Hematopoietic multipotent progenitor cell treated with erythropoietin and hydrocortisone succinate and interleukin-3 and kit ligand, for 4 days (in vitro differentiated cells): ENCODE data around the gene CEMIP.
"Not testable (repeated sequence)": the region's sequence is repeated elsewhere in the genome, so short reads cannot be mapped to it uniquely, and the experiment has no call there.

Experiments
- DNase-seq: peaks from one replicate; pipeline ENCODE4 v3.0.0-alpha.2; 2015

CEMIP gene

DNA sequence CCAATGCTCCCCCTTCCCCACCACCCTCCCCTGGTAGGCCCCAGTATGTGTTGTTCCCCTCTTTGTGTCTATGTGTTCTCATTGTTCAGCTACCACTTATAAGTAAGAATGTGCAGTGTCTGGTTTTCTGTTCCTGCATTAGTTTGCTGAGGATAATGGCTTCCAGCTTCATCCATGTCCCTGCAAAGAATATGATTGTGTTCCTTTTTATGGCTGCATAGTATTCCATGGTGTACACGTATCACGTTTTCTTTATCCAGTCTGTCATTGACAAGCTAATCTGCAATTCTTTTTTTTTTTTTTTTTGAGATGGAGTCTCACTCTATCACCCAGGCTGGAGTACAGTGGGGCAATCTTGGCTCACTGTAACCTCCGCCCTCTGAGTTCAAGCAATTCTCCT, 15.9 kb upstream of the CEMIP start:
- not testable (repeated sequence) for DNase-seq

GRCh38 chr15:80764535-80764934, 14.6 kb upstream of the CEMIP start:
- no peak for DNase-seq

- no peak for DNase-seq
Measured at GRCh38 chr15:80766275-80766674, 12.9 kb upstream of the CEMIP start.

- no peak for DNase-seq
Measured at GRCh38 chr15:80768158-80768557, 11.0 kb upstream of the CEMIP start.

GRCh38 chr15:80769153-80769828, 9.9 kb upstream of the CEMIP start:
- DNase-seq: no peak

DNA sequence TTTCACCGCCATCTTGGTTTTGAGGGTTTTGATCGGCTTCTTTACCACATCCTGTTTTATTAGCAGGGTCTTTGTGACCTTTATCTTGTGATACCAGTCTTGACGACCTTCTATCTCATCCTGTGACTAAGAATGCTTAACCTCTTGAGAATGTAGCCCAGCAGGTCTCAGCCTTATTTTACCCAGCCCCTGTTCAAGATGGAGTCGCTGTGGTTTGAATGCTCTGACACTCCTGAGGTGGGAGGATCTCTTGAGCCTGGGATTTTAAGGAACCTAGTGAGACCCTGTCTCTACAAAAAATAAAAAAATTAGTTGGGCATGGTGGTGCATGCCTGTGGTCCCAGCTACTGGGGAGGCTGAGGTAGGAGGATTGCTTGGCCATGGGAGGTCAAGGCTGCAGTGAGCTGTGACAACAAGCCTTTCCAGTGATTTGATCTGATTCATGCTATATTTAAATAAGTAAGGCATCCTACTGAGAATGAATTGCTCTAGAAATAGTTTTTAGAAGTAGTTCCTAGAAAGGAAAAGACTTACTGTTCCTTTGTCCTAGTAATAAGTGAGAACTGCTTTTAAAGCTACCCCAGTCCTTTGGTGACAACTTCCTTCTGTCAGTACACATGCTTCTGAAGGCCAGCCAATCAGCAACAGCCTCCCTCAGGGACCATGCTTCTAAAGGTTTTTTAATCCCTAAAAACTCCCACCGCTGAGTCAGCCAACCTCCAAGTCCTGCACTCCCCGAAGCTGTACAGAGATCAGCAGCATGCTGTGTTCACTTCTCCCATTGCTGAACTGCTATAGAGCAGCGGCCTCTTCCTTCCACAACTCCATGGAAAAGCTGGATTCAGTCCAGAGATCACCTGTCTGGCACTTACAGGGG, 9.1 kb upstream of the CEMIP start:
- DNase-seq: peak; percentile 41

DNA sequence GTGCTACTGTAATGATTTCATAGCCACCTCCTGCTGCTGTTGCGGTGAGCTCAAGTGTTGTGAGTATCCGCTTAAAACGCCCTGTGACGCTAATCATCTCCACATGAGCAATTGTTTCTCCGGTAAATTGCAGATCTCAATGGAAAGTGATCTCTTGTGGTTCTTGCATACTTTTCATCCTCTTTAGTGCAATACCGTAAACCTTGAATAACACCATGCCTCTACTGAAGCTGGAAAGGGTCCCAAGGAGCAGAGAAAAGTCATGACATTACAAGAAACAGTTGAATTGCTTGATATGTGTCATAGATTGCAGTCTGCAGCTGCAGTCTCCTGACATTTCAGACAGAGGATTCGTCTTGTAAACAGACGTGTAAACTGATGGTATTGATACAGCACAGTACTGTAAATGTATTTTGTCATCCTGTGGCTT, 6.0 kb upstream of the CEMIP start:
- DNase-seq: no peak

DNA sequence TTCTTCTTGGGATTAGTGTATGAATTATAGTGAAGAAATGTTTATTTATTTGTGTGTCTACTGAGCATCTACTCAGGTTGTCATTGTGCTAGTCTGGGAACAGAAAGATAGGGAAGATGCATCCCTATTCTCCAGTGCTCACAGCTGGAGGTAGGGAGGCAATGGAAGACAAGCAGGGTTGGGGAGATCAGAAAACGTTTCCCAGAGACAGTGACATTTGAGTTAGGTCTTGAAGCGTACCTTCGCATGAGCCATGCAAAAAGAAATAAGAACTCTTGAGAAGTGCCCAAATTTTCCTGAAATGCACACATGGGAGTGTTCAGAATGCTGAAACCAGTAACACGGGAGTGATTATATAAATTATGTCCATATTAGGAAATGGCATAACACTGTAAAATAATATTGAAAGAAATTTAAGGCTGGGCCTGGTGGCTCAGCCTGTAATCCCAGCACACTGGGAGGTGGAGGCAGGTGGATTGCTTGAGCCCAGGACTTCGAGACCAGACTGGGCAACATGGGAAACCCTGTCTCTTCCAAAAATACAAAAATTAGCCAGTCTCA, 5.3 kb upstream of the CEMIP start:
- no peak for DNase-seq

GRCh38 chr15:80774486-80774885, 4.7 kb upstream of the CEMIP start:
- DNase-seq: no peak

DNA sequence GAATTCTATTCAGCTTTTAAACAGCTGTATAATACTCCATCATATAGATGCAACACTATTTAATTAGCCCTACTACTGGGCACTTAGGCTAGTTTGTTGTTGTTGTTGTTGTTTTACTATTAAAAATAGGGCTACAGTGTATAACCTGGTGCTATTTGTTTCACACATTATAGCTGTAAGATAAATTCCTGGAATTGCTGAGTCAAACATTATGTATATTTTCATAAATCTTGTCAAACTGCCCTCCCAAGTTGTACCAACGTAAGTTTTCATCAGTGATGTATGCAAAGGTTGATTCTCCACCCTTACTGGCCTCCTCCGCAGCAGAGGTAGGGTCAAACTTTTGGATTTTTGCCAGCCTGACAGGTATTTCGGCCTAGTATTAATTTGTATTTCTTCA, 3.8 kb upstream of the CEMIP start:
- DNase-seq: no peak

DNA sequence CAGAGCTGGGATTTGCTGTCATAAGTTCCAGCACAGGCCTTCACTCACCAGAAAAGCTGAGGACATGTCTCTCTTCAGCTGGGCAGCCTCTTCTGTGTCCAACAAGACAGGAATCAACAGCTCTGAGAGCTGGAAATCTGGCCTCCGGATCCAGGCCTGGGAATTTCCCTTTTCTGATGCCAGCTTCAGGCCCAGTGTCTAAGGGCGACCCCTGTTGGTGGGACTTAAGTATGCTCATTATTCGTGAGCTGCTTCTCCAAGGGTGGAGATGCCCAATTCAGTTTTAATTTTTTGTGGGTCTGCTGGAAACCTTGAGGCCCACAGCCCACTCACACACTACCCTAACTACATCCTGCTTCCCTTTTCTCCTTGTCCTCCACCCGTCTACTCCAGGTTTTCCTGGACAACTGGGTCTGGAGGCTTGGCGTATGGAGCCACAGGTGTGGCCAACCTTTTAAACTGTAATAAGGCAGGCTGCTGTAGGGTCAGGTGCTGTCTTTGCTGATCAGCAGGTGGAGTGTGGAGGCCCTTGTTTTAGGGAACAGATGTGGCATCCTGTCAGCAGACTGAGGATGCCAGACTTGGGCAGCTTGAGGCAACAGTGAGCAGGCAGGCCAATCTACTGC, 2.6 kb upstream of the CEMIP start:
- DNase-seq: peak; percentile 76

DNA sequence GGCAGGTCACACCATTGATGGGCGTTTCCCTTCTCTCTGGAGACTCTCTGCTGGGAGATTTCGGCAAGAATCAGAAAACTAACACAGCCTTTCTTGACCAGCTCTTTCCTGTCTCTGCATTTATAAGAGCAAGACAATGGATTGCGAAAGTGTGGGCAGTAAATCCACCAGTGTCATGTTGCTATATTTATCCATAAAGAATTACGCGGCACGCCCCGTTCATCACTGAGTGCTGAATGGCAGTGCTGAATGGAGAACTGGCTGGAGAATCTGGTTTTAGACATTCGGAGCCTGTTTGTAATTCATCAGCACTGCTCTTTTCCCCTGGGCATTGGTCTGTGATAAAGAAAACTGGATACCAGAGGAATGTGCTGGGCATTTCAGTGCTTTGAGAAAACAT, 2.0 kb upstream of the CEMIP start:
- peak; percentile 50 for DNase-seq

DNA sequence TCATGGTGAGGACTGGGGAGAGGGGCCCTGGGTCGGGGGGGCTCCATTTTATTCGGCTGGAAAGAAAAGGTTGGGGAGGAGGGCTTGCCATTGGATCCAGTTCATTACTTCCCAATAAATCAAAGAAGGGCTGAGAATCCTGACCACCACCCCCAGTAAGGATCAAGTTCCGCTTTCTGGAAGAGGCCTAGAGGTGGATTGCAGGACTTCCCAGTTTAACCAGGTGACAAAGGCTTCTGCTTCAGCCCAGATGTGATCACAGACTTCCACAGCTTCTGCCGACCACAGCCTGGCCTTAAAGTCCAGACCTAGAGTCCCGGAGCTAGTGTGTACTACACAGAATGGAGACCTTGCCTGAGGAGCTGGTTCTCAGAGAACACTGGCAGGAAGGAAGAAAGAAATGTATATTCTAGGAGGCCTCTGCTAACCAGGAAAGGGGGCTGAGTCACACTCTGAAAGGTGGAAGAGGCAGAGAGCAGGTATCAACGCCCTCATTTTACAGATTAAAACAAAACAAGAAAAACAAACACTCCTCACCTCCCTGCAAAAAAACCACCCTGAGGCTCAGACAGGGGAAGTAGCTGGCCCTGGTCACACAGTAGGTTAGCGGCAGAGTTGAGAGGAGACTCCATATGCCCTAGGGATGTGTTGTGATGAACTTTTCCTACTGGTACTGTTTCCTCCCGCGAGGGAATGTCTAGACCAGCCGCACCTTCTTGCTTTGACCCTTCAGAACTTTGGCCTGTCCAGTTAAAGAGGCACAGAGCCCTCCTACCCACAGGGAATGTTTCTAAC, 1.1 kb upstream of the CEMIP start:
- no peak for DNase-seq

DNA sequence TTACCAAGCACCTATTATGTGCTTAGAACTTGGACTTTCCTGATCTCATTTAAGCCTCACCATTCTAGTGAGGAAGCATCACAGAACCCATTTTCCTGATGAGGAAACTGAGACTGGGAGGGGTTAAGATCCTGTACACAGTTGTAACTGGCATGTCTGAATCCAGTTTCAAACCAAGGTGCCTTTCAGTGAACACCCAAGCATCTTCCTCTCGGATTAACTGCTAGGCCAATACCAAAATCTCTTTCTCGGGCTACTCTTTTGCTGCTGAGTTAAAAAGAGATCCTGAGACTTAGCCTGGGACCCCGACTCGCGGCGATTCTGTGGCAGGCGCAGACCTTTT, 578 bp upstream of the CEMIP start:
- no peak for DNase-seq

- DNase-seq: no peak
Measured at GRCh38 chr15:80779658-80780415, 667 bp downstream of the CEMIP start.

GRCh38 chr15:80780416-80781221, 1.4 kb downstream of the CEMIP start:
- peak; percentile 75 for DNase-seq

DNA sequence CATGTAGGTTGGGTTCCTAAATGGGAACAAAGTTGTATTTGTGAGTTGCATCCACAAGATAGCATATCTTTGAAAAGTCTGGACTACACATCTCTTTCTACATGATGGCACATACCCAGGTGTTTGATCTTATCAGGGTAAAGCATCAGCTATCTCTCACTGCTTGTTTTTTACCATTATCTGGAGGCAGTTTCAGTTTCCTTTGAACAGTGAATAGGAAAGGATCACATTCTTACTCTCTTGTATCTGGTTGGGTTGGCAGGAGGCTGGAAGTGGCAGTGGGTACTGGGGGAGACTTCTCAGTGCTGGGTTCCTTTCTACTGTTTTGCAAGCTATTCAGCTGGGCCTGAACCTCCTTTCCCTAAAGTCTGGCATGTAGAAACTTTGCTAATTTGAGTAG, 4.1 kb downstream of the CEMIP start:
- no peak for DNase-seq

DNA sequence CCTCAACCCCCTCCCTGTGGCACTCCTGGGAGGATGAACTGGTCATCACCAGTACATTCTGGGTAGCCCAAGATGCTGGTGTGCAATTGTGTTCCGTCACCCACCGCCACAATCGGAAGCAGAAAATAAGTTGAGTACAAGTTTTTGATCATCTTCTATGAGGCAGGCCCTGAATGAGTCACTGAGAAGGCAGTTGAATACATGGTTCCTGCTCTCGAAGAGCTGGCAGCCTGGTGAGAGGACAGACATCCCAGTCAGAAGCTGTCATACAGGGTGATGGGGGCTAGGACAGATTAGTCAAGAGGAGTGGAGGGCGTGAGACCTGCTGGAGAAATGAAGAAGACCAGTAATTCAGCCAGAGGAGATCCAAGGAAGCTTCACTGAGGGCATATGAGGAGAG, 6.2 kb downstream of the CEMIP start:
- no peak for DNase-seq

DNA sequence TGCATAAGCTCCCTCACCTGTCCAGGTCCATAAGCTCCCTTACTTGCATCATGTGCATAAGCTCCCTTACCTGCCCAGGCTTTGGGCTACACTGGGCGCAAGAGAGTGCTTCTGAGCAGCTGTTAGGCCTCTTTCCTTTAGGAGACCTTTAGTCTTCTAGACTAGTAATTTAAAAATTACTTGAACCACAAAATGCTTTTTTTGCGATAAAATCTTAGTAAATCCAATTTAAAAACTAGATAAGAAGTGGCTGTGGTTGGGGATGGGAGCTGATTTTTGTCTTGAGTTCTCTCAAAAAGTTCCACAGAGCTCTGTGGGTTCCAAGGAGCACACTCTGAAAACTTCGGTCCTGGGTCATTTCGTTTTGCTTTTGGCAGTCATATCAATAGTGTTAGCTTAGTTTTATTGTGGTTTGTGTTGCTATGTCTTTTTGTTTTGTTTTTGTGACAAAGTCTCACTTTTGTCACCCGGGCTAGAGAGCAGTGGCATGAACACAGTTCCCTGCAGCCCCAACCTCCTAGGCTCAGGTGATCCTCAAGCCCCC, 6.7 kb downstream of the CEMIP start:
- no peak for DNase-seq

- no peak for DNase-seq
Measured at GRCh38 chr15:80787316-80787715, 8.1 kb downstream of the CEMIP start.

DNA sequence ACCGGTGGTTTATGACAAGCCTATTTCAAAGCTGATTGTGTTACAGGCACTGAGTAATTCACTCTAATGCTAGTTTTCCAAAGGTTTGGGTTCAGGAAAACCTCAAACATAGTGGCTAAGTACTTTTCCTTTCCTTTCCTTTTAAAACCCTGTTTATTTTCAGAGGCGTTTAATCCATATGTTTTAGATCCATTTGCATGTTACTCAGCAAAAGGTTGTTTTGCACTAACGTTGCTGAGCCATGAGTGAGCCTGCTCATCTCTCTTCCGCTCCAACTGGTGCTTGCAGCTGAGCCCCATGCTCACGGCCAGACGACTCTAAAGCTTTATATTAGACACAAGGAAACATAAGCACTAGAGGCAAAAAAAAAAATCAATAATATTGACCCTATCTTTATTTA, 9.4 kb downstream of the CEMIP start:
- DNase-seq: no peak
